Measurements from ENCODE around the gene TMEM147. TPM values are rescaled to one million over a fixed set of nuclear protein-coding genes. Genes with fewer than 3 reads are reported as not detected.
A peak's percentile ranks its signal among the peaks of the same experiment; 100 is the strongest.

Gene TMEM147
- total and polyA plus RNA-seq, 2 of the 13 experiments (the other 11 are each of a cell fraction or from before 2014, with no cell fraction given): 141 to 176 TPM

- no peak for TF ChIP-seq ATRX (CRISPR knock-in tag; IDR thresholded peaks at IDR 0.05; ENCODE audit: borderline replicate concordance)
- no peak for TF ChIP-seq SAFB2 (CRISPR knock-in tag; IDR thresholded peaks at IDR 0.05; ENCODE audit: borderline replicate concordance, low read depth)
- peak; percentile 72; the same call in 1 of the 2 replicates for TF ChIP-seq MIER2 (CRISPR knock-in tag; IDR thresholded peaks at IDR 0.05)
- TF ChIP-seq ZNF737 (CRISPR knock-in tag; IDR thresholded peaks at IDR 0.05; ENCODE audit: borderline replicate concordance): no peak
- no peak for TF ChIP-seq PLRG1 (conservative IDR thresholded peaks at IDR 0.05)
- peak; percentile 53 for TF ChIP-seq SAP130 (CRISPR knock-in tag; IDR thresholded peaks at IDR 0.05; ENCODE audit: low read depth)
- TF ChIP-seq SMYD3 (CRISPR knock-in tag; IDR thresholded peaks at IDR 0.05): no peak
- TF ChIP-seq ZNF639 (CRISPR knock-in tag; conservative IDR thresholded peaks at IDR 0.05): no peak
- peak; percentile 36; the same call in 1 of the 2 replicates for TF ChIP-seq FOXJ3 (CRISPR knock-in tag; IDR thresholded peaks at IDR 0.05; ENCODE audit: borderline replicate concordance)
- no peak for TF ChIP-seq ZC3H13 (CRISPR knock-in tag; IDR thresholded peaks at IDR 0.05)
- TF ChIP-seq CTCF (CRISPR knock-in tag; IDR thresholded peaks at IDR 0.05): 0 out of 2 replicates have a peak, but pooled peaks have one; percentile 8
- TF ChIP-seq ZBTB33 (CRISPR knock-in tag; IDR thresholded peaks at IDR 0.05): peak; percentile 45; the same call in 1 of the 2 replicates
- TF ChIP-seq SRY (CRISPR knock-in tag; IDR thresholded peaks at IDR 0.05): no peak; the same call in 1 of the 2 replicates
- no peak for TF ChIP-seq ZNF451 (CRISPR knock-in tag; IDR thresholded peaks at IDR 0.05)
- TF ChIP-seq HOXA3 (CRISPR knock-in tag; IDR thresholded peaks at IDR 0.05): peak; percentile 71
- TF ChIP-seq HDAC2 (CRISPR knock-in tag; IDR thresholded peaks at IDR 0.05): peak; percentile 95
- TF ChIP-seq TBX2 (CRISPR knock-in tag; IDR thresholded peaks at IDR 0.05; ENCODE audit: borderline replicate concordance): peak; percentile 95
- TF ChIP-seq ZNF501 (CRISPR knock-in tag; IDR thresholded peaks at IDR 0.05): no peak
- no peak for TF ChIP-seq NFE2L1 (CRISPR knock-in tag; IDR thresholded peaks at IDR 0.05; ENCODE audit: borderline replicate concordance)
- no peak for TF ChIP-seq PREB (CRISPR knock-in tag; IDR thresholded peaks at IDR 0.05)
- no peak for TF ChIP-seq SMARCE1 (IDR thresholded peaks at IDR 0.05; ENCODE audit: borderline replicate concordance)
- no peak for TF ChIP-seq HOXA7 (CRISPR knock-in tag; IDR thresholded peaks at IDR 0.05)
These were observed 23.9 kb downstream of the TMEM147 start (continued) for GRCh38 chr19:35569281-35569781.

All from HepG2 (cell line).